Activated naive CD4-positive, alpha-beta T cell treated with anti-CD3 and anti-CD28 coated beads, Interleukin-2, amount 50 U/mL, for 16 hours (primary cell): ENCODE results near the gene NFIC.
"Not testable (repeated sequence)": the region's sequence is repeated elsewhere in the genome, so short reads cannot be mapped to it uniquely, and the experiment has no call there.

Source experiments
- DNase-seq: peaks from one replicate; pipeline ENCODE4 v3.0.0-alpha.2; 2020

NFIC gene

GRCh38 chr19:3375221-3376090 lies 9.1 kb downstream of the NFIC start:
- no peak for DNase-seq

GRCh38 chr19:3376091-3376455 lies 9.7 kb downstream of the NFIC start:
- DNase-seq: not testable (repeated sequence)

GRCh38 chr19:3378352-3379150 lies 12.2 kb downstream of the NFIC start:
- no peak for DNase-seq

- DNase-seq: no peak
Observed at GRCh38 chr19:3380829-3381228, 14.4 kb downstream of the NFIC start.

- DNase-seq: no peak
Observed at GRCh38 chr19:3381701-3382372, 15.5 kb downstream of the NFIC start.

GRCh38 chr19:3382460-3383100 lies 16.2 kb downstream of the NFIC start:
- DNase-seq: no peak

- DNase-seq: no peak
Observed at GRCh38 chr19:3383121-3383722, 16.8 kb downstream of the NFIC start.

GRCh38 chr19:3386447-3387234 lies 20.3 kb downstream of the NFIC start:
- DNase-seq: no peak

GRCh38 chr19:3387645-3388589 lies 21.5 kb downstream of the NFIC start:
- DNase-seq: no peak

GRCh38 chr19:3389446-3389778 lies 23.0 kb downstream of the NFIC start:
- DNase-seq: no peak

GRCh38 chr19:3389876-3390371 lies 23.5 kb downstream of the NFIC start:
- DNase-seq: no peak

GRCh38 chr19:3391911-3392310 lies 25.5 kb downstream of the NFIC start:
- not testable (repeated sequence) for DNase-seq

GRCh38 chr19:3392480-3392879 lies 26.1 kb downstream of the NFIC start:
- DNase-seq: no peak

- DNase-seq: no peak
Observed at GRCh38 chr19:3396881-3397265, 30.5 kb downstream of the NFIC start.

GRCh38 chr19:3397266-3398022 lies 31.1 kb downstream of the NFIC start:
- no peak for DNase-seq

- DNase-seq: no peak
Observed at GRCh38 chr19:3398114-3398899, 31.9 kb downstream of the NFIC start.

GRCh38 chr19:3398900-3399278 lies 32.5 kb downstream of the NFIC start:
- DNase-seq: no peak

GRCh38 chr19:3399311-3399710 lies 32.9 kb downstream of the NFIC start:
- not testable (repeated sequence) for DNase-seq
